Gastroesophageal sphincter (tissue), 3 donors: ENCODE results near the gene ABHD17C.

Source experiments
- CTCF ChIP-seq, 4 experiments: fragments of 200-600 bp in 2 of 4; fragments of 450-650 bp in 2 of 4; sonication (generic) in 1 of 4; IDR thresholded peaks; one replicate each; pipeline ENCODE4 v1.5.1; 2017 to 2019; ENCODE audit warnings: antibody characterized with exemption in 4 of 4, mild to moderate bottlenecking in 2 of 4, moderate library complexity in 2 of 4
- POLR2A ChIP-seq, 2 donors: fragments of 450-650 bp; IDR thresholded peaks; one replicate each; pipeline ENCODE4 v1.6.1; 2017; ENCODE audit warnings: antibody characterized with exemption in 2 of 2, mild to moderate bottlenecking in 2 of 2, moderate library complexity in 1 of 2

- no peak for TF ChIP-seq CTCF (IDR thresholded peaks at IDR 0.05)
- TF ChIP-seq POLR2A (IDR thresholded peaks at IDR 0.05) = no peak
Measured at GRCh38 chr15:80711886-80712285, 16.8 kb downstream of the ABHD17C start.
